Measurements from ENCODE around the gene NFIA.

- no peak for TF ChIP-seq CTCF (conservative IDR thresholded peaks at IDR 0.05; ENCODE audit: low read depth, low read length)
- TF ChIP-seq EZH2 (IDR thresholded peaks at IDR 0.05; ENCODE audit: low read length, unreplicated experiment) = no peak
Measured at GRCh38 chr1:61050541-61051442, 31.6 kb upstream of the NFIA start.

Measured in PC-3 (cell line).